Nephron (organoid): ENCODE data around the gene APCDD1L.
A peak's percentile ranks its signal among the peaks of the same experiment; 100 is the strongest.

ENCODE experiments used
- H3K27ac Mint-ChIP-seq, 3 experiments: 2 replicates each; pipeline ENCODE4 v1.8.0; 2020; ENCODE audit warnings: mixed read lengths in 3 of 3, mild to moderate bottlenecking in 2 of 3, moderate library complexity in 1 of 3
- H3K27me3 Mint-ChIP-seq: 2 replicates; pipeline ENCODE4 v1.8.0; 2021; ENCODE audit warnings: low read depth, mild to moderate bottlenecking, moderate library complexity, mixed read lengths
- H3K36me3 Mint-ChIP-seq: 2 replicates; pipeline ENCODE4 v1.8.0; 2020; ENCODE audit warnings: low read depth, mixed read lengths
- H3K4me1 Mint-ChIP-seq: 2 replicates; pipeline ENCODE4 v1.8.0; 2020; ENCODE audit warnings: mixed read lengths
- H3K4me3 Mint-ChIP-seq, 3 experiments: 2 replicates each; pipeline ENCODE4 v1.8.0; 2020; ENCODE audit warnings: mild to moderate bottlenecking in 3 of 3, mixed read lengths in 3 of 3, moderate library complexity in 2 of 3
- H3K9me3 Mint-ChIP-seq: 2 replicates; pipeline ENCODE4 v1.8.0; 2020; ENCODE audit warnings: mixed read lengths
- CTCF ChIP-seq, 3 experiments: fragments of 200-600 bp; sonication (generic); IDR thresholded peaks; one replicate each; pipeline ENCODE4 v1.5.0; 2021; ENCODE audit warnings: antibody characterized with exemption in 3 of 3; ENCODE audit not compliant: unreplicated experiment in 3 of 3

Gene APCDD1L

GRCh38 chr20:58485393-58485792 is 29.8 kb downstream of the APCDD1L start:
- Mint-ChIP-seq H3K9me3 (peaks cover 63% of the 10 kb centered on the region), H3K27ac (no peak overlapping the region), H3K27me3 (peaks cover 4% of the 10 kb centered on the region), H3K4me1 (no peaks in the 10 kb centered on the region), H3K4me3 (no peak overlapping the region), H3K36me3 (peaks cover 24% of the 10 kb centered on the region)
- TF ChIP-seq CTCF (IDR thresholded peaks at IDR 0.05; ENCODE audit: unreplicated experiment in 3 of 3): no peak

GRCh38 chr20:58483470-58483869 is 31.7 kb downstream of the APCDD1L start:
- H3K9me3 Mint-ChIP-seq: peaks cover 60% of the 10 kb centered on the region
- H3K4me1 Mint-ChIP-seq: no peaks in the 10 kb centered on the region
- no peak for TF ChIP-seq CTCF (IDR thresholded peaks at IDR 0.05; ENCODE audit: unreplicated experiment in 3 of 3)
- H3K27me3 Mint-ChIP-seq: peaks cover under 1% of the 10 kb centered on the region
- no peak overlapping the region for H3K4me3 Mint-ChIP-seq
- H3K27ac Mint-ChIP-seq: no peak overlapping the region
- H3K36me3 Mint-ChIP-seq: peaks cover 29% of the 10 kb centered on the region

GRCh38 chr20:58483051-58483450 is 32.1 kb downstream of the APCDD1L start:
- Mint-ChIP-seq H3K4me1 (no peaks in the 10 kb centered on the region), H3K27ac (no peak overlapping the region), H3K9me3 (peaks cover 60% of the 10 kb centered on the region), H3K36me3 (peaks cover 34% of the 10 kb centered on the region), H3K4me3 (no peak overlapping the region), H3K27me3 (no peaks in the 10 kb centered on the region)
- TF ChIP-seq CTCF (IDR thresholded peaks at IDR 0.05; ENCODE audit: unreplicated experiment in 3 of 3): no peak

GRCh38 chr20:58482416-58482815 is 32.8 kb downstream of the APCDD1L start:
- Mint-ChIP-seq H3K4me1 (no peaks in the 10 kb centered on the region), H3K36me3 (peaks cover 35% of the 10 kb centered on the region), H3K9me3 (peaks cover 61% of the 10 kb centered on the region), H3K27me3 (no peaks in the 10 kb centered on the region), H3K27ac (no peak overlapping the region), H3K4me3 (no peak overlapping the region)
- TF ChIP-seq CTCF (IDR thresholded peaks at IDR 0.05; ENCODE audit: unreplicated experiment in 3 of 3): no peak

- Mint-ChIP-seq H3K36me3 (peaks cover 40% of the 10 kb centered on the region), H3K4me3 (no peak overlapping the region), H3K9me3 (peaks cover 66% of the 10 kb centered on the region), H3K27me3 (no peaks in the 10 kb centered on the region), H3K27ac (no peak overlapping the region), H3K4me1 (no peaks in the 10 kb centered on the region)
- peak in 2 of 3 experiments; percentile 10 to 44 for TF ChIP-seq CTCF (IDR thresholded peaks at IDR 0.05; ENCODE audit: unreplicated experiment in 3 of 3)
These were observed 33.6 kb downstream of the APCDD1L start for GRCh38 chr20:58481481-58482021.

- Mint-ChIP-seq H3K27ac (no peak overlapping the region), H3K4me1 (no peaks in the 10 kb centered on the region), H3K27me3 (no peaks in the 10 kb centered on the region), H3K4me3 (no peak overlapping the region), H3K36me3 (peaks cover 33% of the 10 kb centered on the region), H3K9me3 (peaks cover 61% of the 10 kb centered on the region)
- TF ChIP-seq CTCF (IDR thresholded peaks at IDR 0.05; ENCODE audit: unreplicated experiment in 3 of 3): no peak
These were observed 34.5 kb downstream of the APCDD1L start for GRCh38 chr20:58480551-58481336.
